HG02884 (cell line): ENCODE data around the gene KLF7.

Source experiments
- ATAC-seq: cut with Tn5 transposase; IDR thresholded peaks from one replicate; pipeline ENCODE4 v1.9.1; 2021; ENCODE audit warnings: mild to moderate bottlenecking, moderate library complexity; ENCODE audit not compliant: unreplicated experiment

The KLF7 gene

DNA sequence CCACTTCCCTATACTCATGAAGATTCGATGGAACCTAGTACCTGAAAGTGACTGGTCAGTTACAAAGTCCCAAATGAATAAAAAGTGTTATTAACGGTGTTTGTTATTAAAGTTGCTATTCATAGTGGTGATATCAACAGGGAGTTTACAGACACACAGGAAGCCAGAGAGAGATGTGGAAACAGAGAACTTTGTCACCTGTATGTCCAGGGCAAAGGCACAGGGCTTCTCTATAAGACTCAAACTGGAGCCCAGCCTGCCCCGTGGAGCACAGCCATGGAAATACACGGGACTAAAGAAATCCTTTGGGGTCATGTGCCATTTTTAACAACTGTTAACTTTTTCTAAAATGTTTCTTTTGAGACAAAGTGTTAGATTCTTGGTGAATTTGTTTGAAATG lies 68.5 kb downstream of the KLF7 start:
- no peak for ATAC-seq

DNA sequence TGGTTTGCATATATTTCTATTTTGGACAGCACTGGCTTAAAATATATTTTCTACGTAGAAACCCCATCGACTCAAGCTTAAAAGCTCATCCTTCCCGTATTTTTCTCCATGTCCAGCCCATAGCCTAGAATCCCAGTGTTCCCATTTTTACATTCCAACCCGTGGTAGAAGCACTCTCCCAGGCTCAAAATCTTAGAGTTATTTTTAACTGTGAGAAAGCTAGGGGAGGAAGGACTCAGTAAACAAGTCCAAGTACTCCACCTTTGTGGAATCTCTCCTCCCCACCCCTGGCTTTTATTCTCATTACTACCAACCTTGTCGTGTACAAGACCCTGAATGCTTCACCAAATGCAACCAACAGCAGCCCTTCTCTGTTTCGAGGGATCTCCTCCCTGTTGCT lies 69.8 kb downstream of the KLF7 start:
- ATAC-seq: no peak

DNA sequence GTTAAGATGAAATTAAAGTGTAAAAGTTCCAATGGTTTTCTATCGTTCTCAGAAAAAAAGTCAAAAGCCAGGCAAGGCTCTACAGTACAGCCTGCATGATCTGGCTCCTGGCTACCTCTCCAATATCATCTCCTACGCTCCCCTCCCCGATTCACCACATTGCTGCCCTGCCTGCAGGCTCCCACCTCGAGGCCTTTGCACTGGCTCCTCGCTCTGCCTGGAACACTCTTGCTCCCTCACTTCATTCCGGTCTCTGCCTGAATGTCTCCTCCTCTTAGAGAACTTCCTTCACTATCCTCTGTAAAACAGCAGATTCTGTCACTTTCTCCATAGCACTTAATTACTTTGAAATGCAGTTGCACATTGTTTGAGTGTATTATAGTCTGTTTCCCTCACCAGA lies 72.5 kb downstream of the KLF7 start:
- ATAC-seq: no peak

DNA sequence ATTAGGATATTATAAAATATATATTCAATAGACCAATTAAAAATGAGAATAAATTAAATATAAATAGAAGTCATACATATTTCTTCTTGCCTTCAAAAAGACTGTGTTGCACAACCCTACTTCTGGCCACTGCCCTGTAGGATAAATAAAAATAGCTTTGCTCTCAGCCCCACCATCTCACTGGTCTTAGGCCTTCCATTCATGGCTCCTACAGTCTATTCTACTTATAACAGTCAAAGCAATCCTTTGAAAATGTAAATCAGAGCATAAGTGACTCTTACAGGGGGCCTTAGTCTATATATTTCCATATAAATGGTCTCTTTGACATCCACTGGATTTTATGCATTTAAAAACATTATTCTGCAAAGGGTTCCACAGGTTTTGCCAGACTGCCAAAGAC lies 72.9 kb downstream of the KLF7 start:
- no peak for ATAC-seq

DNA sequence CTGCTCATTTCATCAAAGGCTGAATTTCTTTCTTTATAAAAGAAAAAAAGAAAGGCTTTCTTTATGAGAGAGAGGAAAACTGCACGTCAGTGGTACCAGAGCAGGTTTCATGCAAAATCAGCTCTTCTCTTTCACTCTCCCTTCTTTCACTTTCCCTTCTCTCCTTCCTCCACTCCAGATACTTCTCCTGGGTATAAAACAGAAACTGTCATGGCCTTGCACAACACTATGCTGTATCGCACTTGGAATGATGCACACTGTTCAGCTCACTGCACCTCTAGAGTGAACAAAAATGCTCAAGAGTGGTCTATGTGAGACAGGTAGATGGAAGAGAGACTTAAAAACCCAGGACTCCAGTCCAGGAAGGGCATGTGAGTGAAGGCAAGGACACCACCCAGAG lies 73.8 kb downstream of the KLF7 start:
- ATAC-seq: no peak

DNA sequence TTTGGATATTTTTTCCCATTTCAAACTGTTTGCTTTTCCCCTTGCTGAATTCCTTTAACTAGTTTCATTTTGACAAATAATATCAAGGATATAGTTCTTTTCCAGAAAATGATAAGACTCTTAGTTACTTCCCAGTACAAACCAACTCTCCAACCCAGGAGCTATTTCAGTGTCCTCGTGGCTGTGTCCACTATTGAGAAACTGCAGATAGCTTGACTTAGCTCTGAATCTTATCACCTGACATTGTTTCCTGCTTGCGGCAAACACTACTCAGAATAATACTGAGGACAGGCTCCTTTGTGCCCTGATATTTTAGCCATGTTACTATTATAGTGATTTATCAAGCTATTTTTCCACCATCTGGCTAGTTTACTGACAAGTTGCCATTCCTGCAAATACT lies 74.6 kb downstream of the KLF7 start:
- ATAC-seq: no peak

DNA sequence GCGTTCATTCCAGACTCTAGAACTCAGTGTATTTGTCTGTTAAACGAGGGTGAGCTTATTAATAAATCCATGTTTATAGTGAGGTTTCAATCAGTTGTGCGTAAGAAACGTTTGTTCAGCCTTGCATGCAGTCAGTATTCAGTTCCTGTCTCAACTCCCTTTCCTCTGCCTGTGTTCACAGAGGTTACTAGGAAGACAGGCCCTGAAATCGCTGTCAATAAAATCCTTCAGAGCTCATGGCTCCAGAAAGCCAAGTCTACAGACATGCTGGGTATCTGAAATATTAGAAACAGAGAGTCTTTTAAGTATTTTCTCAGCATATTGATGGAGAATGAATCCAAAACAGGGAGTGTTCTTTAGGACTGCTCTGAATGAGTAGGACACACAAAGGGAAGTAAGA lies 75.4 kb downstream of the KLF7 start:
- ATAC-seq: no peak

DNA sequence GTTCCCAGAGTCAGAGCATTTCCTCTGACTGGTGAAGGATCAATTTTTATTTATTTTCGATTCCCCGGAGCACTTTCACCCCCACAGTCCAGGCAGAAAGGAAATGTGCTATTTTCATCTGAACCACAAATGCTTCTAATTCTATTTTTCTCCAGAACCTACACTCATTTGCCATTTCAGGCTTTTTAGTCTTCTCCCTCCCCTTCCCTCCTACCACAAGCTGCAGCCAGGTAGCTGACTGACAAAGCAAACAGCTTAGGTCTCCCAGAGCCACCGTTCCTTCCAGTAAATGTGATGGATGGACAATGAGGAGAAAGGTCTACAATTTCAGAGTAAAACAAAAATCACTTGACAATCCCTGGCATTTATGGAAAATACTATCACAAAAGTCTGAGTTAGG lies 76.9 kb downstream of the KLF7 start:
- no peak for ATAC-seq

DNA sequence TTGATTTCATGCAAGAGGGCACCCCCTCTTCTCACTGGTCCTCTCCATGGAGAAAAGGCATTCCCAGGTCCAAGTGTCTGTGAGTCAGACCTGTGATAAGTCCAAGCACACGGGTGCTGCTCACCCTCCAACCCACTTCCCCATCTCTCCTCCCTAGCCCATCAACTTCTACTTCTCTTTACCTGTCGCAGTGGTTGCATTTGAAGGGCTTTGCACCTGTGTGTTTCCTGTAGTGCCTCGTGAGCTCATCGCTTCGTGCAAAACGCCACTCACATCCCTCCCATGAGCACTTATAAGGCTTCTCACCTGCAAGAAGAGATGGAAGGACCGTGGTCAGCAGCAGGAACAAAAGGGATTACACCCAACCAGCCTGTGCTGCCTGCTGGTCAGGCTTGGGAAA lies 77.5 kb downstream of the KLF7 start:
- ATAC-seq: no peak

DNA sequence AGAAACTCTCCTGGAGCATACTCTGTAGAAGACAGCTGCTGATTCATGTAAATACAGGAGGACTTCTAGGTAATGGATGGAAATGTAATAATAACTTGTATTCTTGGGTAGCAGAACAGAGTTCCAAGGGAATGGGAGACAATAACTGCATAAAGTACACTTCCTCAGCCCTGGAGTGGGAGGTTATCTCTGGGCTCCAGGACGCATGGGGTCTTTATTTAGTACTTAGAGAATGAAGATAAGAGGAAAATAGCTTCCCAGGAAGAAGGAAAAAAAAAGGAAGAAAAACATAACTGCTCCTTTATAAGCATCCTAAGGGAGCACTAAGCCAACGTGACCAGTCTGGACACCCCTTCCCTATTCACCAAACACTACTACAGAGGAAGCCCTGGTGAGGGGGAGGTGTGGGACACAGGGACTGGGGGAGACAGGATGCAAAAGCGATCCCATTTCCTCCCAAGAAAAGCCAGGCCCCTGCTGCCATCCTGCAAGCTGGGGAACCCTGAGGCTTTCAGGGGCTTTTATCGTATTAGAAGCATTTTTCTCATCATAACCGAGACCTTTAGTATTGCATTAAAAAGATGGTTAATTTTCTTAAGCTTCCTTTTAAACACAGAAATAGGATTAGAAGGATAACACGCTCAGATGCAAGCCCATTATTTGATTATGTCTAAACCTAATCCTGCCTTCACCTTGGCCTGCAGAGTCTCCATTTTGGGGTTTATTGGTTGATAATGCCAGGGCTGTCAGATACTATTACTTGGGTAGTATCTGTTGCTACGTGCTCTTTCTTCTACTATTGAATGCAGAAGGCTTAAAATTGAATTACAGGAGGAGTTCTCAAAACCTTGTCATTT lies 78.5 kb downstream of the KLF7 start:
- no peak for ATAC-seq

DNA sequence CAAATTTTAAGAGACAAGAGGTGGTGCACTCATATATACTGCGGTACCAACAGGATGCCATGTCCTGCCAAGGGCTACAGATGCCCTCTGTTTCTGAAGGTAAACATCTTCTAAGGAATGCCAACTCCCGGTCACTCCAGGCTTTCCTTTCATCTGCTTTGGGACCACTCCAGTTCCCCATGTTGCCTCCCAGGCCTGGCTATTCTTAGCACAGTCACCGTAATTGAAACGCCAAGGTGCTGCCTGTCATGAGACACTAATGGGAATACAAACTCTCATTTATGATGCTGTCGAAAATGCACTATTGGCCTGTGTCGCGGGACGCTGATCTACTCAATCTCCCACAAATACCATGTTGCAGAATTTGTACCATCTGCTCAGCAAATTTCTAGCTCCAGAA lies 79.6 kb downstream of the KLF7 start:
- ATAC-seq: no peak

DNA sequence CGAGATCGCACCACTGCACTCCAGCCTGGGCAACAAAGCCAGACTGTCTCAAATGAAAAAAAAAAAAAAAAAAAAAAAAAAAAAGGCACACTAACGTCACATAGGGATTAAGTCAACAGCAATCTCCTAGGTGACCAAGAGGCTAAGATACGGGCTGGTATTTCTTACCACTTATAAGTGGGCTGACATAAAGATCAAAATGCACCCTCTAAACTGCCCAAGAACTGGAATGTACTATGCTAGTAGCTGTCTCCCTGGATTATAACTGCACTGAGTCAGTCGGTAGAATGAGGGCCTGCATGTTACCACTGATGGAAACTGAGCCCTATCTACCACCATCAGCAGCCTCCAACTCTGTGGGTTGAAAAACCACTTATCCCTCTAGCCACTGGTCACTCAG lies 80.6 kb downstream of the KLF7 start:
- no peak for ATAC-seq

DNA sequence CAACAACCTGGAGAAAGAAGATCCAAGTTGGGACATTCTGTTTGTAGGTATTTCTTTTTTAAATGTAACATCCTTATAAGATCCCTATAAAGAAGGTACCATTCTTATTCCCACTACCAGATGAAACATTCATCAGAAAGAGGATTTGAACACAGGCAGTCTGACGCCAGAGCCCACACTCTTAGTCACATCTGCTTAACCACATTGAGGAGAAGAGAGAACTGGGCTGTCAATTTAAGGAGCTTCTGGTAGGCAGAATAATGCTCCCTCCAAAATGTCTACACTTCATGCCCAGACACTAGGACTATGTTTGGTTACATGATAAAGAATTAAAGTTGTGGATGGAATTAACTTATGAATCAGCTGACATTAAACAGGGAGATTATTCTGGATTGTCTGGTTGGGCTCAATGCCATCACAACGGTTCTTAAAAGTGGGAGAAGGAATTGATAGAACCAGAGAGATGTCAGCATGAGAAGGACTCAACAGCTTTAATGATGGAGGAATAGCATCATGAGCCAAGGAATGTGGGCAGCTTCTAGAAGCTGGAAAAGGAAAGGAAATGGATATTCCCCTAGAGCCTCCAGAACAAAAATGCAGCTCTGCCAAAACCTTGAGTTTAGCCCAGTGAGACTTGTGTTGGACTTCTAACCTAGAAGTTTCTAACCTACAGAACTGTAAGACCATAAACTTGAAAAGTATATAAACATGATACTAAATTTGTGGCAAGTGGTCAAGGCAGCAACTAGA lies 82.2 kb downstream of the KLF7 start:
- ATAC-seq: no peak

DNA sequence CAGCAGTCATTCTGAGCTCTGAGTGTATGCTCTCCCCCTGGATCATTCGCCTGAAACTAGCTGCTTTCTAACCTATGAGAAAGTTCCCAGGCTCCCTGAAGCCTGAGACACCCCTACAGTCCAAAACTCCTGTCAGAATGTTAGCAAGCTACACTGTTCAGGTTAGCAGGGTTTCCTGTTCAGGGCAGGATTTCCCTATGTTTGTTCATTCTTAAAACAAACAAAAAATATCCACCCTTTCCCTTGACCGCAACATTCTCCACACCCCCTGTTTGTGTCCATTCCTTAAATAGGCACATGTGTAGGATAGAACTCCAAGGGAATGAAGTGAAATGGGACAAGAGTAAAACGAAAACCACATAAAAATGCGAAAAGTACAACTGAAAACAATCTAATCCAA lies 83.1 kb downstream of the KLF7 start:
- ATAC-seq: no peak

DNA sequence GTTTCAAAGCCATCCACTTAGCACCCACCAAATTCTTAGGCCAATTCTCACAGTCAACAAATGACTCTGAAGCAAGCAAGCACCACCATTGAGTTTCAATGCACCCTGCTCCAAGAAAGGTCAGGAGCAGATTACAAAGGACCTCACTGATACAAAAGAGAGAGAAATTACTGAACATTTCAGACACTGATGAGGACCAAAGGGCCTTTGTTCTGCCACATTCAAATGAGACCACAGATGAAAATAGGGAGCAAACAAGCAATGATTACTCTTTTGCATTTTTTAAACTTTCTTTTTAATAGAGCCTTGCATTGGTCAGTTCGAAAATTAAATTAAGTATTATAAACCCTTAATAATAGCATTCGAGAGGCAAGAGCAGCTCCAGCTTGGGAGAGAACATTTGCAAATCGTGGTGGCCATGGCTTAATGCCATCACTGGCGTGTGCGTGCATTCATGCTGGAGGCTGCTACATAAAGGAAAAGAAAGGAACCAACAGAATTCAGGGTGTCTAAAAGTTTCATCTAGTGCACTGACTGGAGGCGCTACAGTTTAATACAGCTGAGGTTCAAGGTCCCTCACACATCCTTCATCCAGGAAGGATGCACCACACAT lies 87.5 kb downstream of the KLF7 start:
- ATAC-seq: no peak

DNA sequence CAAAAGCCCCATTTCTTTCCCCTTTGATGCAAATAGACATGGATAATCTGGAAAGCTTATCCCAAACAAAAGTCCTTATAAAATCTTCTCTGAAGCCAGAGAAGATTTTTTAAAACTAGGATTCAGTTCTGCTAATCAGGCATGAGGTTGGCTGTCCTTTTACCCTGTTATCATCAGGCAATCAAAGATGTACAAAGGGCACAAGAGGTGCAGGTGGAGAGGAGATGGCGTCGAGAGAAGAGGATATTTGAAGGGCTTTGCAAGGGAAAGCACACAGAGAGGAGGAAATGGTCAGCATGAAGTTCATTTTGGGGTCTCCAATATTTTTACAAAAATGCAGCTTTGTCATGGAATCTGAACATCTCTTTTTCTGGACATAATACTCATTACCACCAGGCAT lies 88.5 kb downstream of the KLF7 start:
- ATAC-seq: no peak

DNA sequence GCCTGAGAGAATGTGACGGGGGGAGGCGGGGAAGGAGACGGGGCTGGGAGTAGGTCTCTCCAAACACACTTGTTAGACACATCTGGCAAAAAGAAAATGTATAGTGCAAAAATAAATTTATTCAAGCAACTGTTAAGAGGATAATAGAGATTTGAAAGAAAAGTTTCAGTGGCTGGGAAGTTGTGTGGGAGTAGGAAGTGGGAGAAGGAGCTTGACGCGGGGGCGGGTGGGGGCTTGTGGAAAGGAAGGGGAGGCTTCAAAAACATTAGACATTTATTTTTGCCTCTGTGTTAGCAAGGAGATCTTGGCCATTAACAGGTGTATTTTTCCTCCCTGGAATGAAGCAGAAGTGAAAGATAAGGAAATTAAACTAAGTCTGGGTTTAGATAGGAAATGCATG lies 90.3 kb downstream of the KLF7 start:
- no peak for ATAC-seq

DNA sequence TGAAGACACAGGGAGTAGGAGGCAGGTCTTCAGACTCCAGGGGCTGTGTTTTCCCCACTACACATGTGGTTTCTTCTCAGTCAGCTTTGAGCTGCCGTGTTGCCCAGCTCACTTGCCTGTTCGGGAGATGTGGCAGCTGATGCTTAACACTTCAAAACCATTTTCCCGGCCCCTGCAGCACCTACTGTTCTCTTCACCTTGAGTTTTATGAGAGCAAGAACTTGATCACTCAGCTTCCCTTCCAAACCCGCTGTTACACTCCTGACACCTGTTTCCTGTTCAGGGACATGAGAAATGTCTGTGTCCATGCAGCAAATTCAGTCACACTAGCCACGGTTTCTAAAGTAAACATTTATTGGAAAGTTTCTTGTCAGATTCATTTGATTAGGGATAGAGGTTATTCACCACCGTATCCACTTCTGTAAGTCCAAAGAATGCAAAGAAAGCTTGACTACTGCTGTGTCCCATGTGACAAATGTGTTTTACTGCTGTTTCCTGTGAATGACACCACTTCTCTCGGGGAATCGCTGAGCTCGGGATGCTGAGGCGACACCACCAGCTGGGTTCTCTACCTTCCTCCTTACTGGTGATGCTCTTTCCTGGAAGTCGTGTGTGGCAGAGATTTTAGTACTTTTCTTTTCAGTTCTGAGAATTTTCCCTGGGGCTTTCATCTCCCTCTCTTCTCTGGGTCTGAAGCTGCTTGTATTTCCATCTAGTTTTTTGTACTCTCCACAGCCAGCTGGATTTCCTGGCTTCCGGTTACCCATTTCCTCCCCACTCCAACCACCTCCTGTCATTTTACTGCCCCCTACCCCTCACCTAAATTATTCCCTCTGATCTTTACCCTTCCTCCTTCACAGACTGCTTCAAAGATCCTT lies 91.7 kb downstream of the KLF7 start:
- ATAC-seq: peak; percentile 70

DNA sequence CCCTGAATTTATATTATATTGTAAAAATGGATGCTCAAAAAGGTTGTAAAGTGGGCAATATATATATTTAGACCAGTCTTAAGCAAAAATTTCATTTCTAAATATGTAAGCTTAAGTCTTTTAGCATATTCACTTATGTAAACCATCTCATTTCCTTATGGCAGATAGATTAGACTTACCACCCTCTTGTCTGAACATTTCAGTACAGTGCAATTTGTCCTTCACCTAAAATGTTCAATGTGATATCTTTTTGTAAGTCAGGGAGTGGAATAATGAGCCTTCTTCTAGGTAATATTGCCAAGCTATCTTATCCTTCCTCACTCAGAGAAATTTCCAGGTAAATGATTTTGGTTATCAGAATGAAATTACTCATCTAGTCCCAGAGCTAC lies 92.3 kb downstream of the KLF7 start:
- peak; percentile 28 for ATAC-seq

DNA sequence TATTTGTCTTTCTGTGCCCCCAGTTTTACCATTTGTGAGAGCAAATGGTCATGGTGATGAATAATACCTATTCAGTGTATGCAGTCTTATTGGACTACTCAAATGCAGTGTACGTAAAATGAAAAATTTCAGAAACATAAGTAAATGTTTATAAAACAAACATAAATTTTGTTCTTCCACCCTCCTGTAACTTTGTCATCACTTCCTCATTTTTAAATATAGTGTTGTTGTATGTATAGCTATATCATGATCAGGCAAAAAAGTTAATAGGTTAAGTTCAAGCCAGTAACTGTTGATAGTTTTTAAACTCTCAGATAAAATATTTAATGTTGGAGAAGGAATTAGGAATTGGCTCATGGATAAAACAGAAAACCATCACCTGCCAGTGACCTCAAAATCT lies 93.2 kb downstream of the KLF7 start:
- no peak for ATAC-seq

DNA sequence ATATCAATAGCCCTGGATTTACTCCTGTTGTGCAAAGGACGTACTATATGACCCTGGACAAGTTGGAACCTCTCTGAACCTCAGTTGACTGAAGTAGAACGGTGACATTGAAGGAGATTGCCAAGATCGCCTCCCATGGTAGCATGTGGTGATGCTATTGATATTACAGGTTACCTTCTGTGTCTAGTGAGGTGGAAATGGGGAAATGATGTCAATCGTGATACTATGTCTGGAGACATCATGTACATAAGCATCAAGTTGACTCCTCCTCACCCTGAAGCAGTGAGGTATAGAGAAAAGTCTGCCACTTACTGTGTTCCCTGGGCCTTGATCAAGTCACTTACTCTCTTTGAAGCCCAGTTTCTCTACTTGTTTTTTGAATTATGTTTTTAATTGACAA lies 93.9 kb downstream of the KLF7 start:
- ATAC-seq: no peak
